Fibroblast of peridontal ligament (primary cell): Measurements from ENCODE around the gene METTL15.
"Not testable (repeated sequence)": the region's sequence is repeated elsewhere in the genome, so short reads cannot be mapped to it uniquely, and the experiment has no call there.

Source experiments
- DNase-seq: peaks from one replicate; pipeline ENCODE4 v3.0.0-alpha.2; 2010; ENCODE audit errors: extremely low read depth

Gene METTL15, protein sequence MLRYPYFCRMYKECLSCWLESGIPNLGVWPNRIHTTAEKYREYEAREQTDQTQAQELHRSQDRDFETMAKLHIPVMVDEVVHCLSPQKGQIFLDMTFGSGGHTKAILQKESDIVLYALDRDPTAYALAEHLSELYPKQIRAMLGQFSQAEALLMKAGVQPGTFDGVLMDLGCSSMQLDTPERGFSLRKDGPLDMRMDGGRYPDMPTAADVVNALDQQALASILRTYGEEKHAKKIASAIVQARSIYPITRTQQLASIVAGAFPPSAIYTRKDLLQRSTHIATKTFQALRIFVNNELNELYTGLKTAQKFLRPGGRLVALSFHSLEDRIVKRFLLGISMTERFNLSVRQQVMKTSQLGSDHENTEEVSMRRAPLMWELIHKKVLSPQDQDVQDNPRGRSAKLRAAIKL

DNA sequence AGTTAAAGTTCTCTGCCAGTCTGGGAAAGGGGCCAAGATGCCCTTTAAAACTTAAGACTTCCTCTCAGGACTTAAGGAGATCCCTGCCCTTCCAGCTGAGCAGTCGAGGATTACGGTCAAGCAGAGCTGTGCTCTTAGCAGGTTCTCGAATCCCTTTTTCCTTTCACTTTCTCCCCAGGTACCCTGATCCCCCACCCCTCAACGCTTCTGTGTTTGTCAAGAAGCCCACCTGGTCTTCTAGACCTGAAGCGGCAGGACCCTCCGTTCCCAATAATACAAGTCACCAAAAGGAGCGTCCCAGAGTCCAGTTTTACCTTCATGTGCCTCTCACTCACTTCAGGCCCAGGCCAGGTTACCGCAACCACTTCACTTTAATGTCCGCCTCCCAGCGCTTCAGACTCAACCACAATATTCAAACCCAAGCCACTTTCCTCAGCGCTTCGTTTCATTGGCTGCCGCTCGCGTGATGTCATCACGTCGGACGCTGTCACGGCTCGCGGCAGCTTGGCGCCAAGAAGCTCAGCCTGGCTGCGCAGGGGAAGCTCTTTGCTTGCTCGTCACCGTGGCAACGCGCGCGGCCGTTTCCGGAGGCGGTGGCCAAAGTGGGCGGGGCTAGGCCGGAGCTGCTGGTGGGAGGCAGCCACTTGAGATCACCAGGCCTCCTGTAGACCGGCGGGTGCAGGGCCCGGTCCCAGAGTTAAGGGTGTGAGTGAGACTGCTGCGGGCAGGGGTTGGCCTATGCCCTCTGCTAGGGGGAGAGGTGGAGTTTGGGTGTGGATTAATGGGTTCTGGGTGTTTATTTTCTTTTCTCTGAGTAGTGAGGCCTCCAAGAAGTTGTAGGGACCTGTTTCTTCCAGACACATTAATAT is at the start of gene METTL15, which contains the start of gene KIF18A:
Gene METTL15 (plus strand): TSS at position 639 of the 869 bp plus-strand sequence. CDS start 4,947 bp downstream, outside the sequence.
Gene KIF18A (minus strand): TSS at position 407 of the 869 bp plus-strand sequence. CDS start 10,209 bp downstream, outside the sequence.
- DNase-seq = peak; percentile 99

GRCh38 chr11:28071305-28071704 is 36.9 kb upstream of the METTL15 start:
- DNase-seq = no peak

DNA sequence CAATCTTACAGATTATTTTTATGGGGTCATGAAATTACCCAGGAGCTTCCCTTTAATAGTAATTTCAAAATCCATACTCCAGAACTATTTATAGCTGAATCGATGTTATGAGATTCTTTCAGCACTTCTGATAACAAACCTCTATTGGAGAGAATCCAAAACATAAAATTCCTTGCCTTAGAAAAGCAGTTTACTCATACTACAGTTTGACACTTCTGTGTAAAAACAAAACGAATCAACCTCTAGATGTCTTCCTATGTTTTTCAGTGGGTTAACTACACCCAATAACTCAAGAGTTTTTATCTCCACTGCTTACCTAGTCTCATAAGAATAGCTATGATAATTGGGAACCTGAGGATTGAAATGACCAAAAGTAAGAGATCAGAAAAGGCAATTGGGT is 35.9 kb upstream of the METTL15 start:
- DNase-seq = no peak

DNA sequence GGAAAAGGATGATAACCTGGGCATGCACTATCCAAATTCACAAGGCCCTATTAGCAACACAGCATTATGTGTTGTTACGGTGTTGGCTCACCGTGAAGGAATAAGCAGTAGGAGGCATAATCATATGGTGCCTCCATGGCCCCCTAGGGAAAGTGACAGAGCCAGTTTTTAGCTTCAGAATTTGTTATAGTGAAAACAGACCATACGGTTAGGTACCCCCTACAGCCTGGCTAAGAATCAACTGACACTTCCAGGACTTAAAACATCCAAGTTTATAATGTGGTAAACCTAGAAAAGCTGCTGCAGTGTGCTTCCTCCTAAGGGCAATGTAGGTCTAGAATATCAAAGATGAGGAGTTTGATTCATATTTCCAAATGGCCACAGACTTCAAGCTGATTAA is 30.7 kb upstream of the METTL15 start:
- no peak for DNase-seq

DNA sequence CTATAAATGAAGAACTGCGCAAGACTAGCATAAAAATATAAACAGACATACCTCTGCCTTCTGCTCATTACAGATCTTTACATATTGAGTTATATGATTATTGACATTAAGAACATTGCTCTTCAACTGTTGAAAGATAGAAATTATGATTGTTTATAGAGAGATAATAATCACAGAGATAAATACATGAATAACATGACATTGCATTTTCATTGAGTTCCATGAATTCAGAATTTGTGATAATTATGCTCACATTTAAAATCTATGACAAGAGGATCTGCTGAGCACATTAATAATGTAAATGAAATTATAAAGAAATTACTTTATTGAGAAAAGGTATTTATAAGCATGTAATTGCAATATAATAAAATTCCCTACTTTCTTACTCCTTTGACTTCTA is 25.1 kb upstream of the METTL15 start:
- DNase-seq = no peak

DNA sequence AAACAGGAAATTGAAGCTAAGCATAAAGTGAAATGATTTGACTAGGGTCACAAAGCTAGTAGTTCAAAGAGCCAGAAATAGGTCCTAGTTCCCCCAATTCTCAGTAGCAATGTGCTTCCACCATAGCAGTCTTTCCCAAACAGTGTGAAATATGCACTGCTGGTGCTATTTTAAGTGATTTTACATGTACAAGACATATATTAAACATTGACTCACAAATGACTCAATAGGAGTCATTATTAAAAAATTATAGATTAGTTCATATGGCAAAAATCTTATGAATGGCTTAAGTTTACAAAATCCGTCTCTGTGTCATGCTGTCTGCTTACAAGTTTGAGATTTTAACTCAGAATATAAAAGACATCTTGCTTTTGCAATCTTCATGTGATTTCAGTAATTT is 21.6 kb upstream of the METTL15 start:
- peak; percentile 65 for DNase-seq

DNA sequence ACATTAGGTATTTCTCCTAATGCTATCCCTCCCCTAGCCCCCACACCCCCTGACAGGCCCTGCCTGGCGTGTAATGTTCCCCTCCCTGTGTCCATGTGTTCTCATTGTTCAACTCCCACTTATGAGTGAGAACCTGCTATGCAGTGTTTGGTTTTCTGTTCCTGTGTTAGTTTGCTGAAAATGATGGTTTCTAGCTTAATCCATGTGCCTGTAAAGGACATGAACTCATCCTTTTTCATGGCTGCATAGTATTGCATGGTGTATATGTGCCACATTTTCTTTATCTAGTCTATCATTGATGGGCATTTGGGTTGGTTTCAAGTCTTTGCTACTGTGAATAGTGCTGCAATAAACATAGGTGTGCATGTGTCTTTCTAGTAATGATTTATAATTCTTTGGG is 21.0 kb upstream of the METTL15 start:
- DNase-seq = not testable (repeated sequence)

- not testable (repeated sequence) for DNase-seq
Measured at GRCh38 chr11:28087693-28088092, 20.5 kb upstream of the METTL15 start.

DNA sequence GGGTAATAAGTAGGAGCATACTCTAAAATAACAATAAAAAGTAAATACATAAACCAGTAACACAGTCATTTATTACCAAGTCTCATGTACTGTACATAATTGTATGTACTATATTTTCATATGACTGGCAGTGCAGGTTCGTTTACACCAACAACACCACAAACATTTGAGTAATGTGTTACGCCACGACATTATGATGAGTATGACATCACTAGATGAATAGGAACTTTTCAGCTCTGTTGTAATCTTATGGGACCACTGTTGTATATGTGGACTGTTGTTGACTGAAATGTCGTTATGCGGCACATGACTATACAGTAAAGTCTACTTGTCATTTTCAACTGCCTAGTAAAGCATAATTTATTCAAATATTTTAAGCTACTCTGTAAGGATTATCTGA is 18.8 kb upstream of the METTL15 start:
- no peak for DNase-seq

GRCh38 chr11:28090052-28090749 is 18.0 kb upstream of the METTL15 start:
- DNase-seq = peak; percentile 71

- no peak for DNase-seq
Measured at GRCh38 chr11:28092786-28093185, 15.4 kb upstream of the METTL15 start.

- DNase-seq = no peak
Measured at GRCh38 chr11:28098257-28098656, 9.9 kb upstream of the METTL15 start.

DNA sequence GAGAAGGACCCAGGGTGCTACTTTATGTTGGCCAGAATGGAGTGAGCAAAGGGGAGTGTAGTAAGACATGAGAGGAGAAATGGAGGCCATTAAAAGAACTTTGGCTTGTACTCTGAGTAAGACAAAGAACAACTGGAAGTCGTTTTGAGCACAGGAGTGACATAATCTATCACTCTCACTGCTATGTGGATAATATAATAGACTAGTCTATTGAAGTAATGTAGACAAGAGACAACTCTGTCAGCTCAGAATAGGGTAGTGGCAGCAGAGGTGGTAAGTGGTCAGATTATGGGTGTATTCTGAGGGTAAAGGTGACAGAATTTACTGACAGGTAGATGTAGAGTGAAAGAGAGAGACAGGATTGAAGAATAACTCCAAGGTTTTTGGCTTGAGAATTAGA is 8.5 kb upstream of the METTL15 start:
- no peak for DNase-seq

- DNase-seq = no peak
Measured at GRCh38 chr11:28100665-28101064, 7.5 kb upstream of the METTL15 start.

DNA sequence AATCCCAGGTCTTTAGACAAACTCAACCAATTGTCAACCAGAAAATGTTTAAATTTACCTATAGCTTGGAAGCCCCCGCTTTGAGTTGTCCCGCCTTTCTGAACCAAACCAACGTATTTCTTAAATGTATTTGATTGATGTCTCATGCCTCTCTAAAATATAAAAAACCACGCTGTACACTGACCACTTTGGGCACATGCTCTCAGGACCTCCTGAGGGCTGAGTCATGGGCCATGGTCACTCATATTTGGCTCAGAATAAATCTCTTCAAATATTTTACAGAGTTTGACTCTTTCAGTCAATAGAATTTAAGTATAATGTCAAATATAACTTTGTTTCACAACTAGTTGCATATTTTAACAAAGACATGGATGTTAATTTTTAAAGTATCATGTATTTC is 5.9 kb upstream of the METTL15 start:
- DNase-seq = not testable (repeated sequence)

DNA sequence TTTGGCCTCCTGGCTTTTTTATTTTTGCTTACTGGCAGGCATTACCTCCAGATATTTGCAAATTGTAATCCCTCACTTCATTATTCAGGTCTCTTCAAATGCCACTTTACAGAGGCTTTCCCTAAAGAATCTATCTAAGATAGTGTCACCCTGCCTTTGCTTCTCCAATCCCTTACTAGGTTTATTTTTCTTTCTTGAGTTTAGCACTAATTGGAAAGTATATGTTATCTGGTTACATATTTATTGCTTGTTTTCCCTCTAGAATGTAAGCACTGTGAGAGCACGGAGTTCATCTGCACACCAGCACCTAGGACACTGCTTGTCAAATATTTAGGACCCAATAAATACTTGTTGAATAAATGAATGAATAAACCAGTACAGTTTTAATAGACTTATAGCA is 3.8 kb upstream of the METTL15 start:
- no peak for DNase-seq

GRCh38 chr11:28104984-28105383 is 3.2 kb upstream of the METTL15 start:
- DNase-seq = peak; percentile 45

DNA sequence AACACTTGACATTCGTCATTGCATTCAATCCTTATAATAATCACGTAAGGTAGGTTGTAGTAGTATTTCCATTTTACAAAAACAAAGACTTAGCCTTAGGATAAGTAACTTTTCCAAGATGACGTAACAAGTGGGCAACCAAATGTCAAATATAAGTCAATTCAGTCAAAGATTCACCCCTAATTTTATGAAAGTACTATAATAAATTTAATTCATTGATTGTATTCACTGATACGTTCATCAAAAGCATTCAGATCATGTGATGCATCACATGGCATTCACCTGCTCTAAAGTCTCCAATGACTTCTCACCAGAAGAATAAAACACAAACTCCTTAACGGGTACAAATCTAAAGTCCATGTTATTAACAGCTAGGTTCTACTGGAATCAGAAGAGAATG is 2.3 kb upstream of the METTL15 start:
- no peak for DNase-seq

DNA sequence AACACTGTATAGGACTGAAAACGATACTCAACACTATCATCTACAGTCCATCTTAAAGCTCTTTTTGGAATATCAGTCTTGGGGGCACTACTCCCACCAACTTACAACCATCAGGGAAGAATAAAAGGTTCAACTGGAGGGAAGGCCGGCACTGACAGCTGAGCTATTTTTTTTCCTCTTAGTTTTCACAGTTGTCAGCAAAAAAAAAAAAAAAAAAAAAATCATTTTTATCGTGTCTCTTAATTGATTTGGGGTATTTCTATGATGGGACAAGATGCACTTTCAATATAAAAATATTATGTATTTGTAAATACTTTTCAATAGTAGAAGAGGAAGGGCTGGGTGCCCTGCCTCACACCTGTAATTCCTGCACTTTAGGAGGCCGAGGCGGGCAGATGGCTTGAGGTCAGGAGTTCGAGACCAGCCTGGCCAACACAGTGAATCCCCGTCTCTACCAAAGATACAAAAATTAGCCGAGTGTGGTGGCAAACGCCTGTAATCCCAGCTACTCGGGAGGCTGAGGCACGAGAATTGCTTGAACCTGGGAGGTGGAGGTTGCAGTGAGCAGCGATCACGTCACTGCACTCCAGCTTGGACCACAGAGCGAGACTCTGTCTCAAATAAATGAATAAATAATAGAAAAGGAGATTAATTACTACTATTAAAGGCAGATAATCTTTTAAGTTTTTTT is 1.7 kb upstream of the METTL15 start:
- DNase-seq = no peak

- DNase-seq = peak; percentile 73
Measured at GRCh38 chr11:28107191-28107749, 918 bp upstream of the METTL15 start.

- no peak for DNase-seq
Measured at GRCh38 chr11:28108958-28109357, 770 bp downstream of the METTL15 start.
